GM19452 (cell line): ENCODE data around the gene KRT74.

Experiments
- ATAC-seq: cut with Tn5 transposase; IDR thresholded peaks from one replicate; pipeline ENCODE4 v1.9.1; 2021; ENCODE audit not compliant: unreplicated experiment

KRT74 gene

GRCh38 chr12:52573743-52574142, at the start of gene KRT74:
KRT74 (minus strand) TSS chr12:52573843; CDS start chr12:52573777, 66 bp downstream.
- no peak for ATAC-seq

DNA sequence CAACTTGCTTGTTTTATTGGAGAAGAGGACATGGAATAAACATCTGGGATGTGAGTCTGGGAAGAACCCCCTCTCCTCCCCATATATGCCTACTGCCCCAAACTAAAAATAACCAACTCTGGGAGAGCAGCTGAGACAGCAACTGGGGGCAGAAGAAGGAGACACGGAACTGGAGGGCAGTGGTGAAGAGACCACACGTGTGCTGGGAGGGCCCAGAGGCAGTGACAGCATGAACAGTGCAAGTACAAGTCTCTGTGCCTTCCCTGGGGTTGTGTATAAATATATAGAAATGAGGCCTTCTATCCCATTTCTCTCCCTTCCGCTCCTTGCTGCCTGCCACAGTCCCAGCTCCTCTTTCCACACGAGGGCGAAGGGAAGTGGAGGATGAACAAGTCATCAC, 48.7 kb upstream of the KRT74 start:
- no peak for ATAC-seq

DNA sequence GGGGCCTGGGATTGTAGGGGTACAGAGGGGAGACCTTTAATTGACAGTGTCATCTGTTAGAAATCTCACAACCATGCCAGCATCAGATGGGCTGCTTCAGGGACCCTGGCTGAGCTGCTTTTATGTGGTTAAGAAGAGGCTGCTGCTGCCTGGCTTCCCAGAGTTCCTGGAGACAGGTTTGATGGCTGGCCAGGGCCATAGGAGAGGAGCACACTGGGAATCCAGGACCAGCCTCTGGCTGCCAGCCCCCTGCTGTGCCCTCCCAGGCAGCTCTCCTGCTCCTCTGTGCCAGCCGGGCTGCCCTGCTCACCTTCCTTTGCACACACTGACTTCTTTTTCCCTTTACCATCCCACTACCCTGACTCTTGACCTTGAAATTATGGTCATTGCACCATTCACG, 45.2 kb upstream of the KRT74 start:
- ATAC-seq = no peak

- no peak for ATAC-seq
Observed at GRCh38 chr12:52618216-52618615, 44.6 kb upstream of the KRT74 start, which contains the start of gene KRT73. KRT73 (minus strand) TSS chr12:52618559; CDS start chr12:52618524, 35 bp downstream.

DNA sequence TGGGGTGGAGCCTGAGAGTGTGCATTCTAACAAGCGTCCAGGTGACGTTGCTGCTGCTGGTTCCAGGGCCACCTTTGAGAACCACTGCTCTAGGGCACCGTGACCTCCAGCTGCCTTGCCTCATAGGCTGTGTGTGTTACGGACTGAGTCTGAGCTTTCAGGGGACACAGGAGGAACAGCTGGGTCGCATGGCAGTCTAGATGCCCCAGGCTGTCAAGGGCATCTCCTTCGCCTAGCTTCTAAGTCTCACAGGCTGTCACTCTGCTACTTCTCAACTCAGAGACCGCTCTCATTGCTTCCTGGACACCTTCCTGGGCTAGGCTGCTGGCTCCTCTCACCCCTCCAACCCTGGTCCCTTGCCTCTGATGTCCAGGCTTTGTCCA, 43.8 kb upstream of the KRT74 start:
- no peak for ATAC-seq

DNA sequence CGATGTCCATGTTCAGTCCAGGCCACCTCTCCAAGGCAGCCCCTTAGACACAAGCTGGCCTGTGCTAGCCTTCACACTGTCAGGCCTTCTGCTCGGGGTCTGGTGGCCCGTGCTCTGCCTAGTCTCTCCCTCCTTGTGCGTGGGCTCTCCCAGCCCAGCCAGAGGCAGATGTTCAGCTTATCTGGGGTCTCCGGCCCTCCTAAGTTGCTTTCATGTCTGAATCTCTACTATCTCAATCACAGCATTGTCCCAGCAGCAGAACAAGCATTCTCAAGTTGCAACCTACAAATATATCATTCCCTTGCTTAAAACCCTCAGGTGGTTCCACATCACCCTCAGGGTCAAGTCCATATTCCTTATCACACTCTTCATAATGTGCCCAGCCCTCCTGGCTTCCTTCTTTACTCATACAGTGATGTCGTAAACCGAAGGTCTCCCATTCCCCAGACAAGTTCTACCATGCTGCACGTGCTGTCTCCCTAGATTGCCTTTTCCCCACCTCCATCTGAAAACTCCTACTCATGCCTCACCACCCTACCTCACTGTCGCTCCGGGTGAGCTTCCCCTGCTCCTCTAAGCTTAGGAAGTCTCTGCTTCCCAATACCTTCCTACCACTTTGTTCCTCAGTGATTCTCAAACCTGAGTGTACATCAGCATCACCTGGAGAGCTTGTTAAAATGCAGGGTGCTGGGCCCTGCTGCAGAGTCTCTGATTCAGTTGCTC, 43.2 kb upstream of the KRT74 start:
- no peak for ATAC-seq

DNA sequence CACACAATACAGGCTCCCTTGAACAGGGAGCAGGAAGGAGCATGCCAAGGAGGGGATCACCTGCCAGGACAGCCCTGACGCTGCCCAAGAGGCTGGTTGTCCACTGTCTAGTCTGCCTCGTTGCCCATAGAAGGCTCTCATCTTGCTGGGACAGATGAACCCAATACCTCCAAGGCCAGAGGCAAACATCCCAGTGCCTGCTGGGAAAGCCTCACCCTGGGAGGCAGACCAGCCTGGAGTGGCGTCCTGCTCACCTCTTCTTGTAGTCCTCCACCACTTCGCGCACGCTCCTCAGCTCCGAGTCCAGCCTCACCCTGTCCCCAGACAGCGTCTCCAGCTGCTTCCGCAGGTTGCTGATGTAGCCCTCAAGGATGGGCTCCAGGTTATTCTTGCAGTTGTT, 42.3 kb upstream of the KRT74 start:
- no peak for ATAC-seq

DNA sequence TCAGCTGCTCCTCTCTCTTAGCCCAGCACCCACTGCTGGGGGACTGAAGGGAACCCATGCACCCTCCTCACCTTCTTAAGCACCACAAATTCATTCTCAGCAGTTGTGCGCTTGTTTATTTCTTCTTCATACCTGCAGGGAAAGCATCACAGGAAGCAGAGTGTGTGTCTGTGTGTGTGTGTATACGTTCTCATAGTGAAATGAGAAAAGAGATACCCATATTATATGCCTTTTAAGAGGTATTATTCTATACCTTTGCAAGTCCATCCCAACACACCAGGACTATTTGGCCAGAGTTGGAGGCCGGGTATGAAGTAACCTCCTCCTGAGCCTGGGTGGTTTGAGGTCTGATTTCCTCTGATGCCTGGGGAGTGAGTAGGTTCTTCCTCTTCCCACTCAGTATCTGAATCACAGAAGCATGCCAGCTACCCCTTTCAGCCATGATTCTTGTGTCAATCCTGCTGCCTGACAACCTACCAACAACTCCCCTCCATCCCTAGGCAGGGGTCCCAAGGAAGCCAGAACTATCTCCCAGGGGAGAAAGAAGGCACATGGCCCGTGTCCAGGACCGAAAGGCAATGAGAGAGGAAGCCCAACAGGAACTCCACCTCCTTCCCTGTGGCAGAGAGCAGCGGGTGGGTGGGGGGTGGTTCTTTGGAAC, 41.7 kb upstream of the KRT74 start:
- no peak for ATAC-seq

- no peak for ATAC-seq
Observed at GRCh38 chr12:52614381-52615207, 41.0 kb upstream of the KRT74 start.

DNA sequence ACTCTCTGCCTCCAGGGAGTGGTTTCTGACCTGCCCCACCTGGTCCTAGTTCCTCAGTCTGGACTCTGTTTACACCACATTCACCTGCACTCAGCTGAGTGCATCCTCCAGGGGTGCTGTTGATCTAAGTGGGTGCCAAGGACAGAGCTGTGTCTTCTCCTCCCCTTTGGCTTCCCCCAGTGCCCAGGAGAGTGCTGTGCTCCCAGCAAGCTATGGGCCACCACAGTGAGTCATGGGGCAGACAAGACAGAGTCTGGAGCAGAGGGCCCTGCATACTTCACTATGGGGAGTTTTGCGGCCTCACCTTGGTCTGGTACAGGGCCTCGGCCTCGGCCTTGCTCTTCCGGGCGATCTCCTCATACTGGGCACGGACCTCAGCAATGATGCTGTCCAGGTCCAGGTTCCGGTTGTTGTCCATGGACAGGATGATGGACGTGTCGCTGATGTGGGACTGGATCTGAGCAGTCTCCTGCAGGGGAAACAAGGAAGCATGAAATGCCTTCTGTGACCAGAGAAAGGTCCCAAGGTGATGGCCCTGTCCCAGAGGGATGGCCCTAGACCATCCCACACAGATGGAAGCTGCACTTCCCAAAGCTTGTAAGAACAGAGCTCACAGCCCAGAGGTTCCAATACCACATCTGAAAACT, 39.9 kb upstream of the KRT74 start:
- no peak for ATAC-seq

DNA sequence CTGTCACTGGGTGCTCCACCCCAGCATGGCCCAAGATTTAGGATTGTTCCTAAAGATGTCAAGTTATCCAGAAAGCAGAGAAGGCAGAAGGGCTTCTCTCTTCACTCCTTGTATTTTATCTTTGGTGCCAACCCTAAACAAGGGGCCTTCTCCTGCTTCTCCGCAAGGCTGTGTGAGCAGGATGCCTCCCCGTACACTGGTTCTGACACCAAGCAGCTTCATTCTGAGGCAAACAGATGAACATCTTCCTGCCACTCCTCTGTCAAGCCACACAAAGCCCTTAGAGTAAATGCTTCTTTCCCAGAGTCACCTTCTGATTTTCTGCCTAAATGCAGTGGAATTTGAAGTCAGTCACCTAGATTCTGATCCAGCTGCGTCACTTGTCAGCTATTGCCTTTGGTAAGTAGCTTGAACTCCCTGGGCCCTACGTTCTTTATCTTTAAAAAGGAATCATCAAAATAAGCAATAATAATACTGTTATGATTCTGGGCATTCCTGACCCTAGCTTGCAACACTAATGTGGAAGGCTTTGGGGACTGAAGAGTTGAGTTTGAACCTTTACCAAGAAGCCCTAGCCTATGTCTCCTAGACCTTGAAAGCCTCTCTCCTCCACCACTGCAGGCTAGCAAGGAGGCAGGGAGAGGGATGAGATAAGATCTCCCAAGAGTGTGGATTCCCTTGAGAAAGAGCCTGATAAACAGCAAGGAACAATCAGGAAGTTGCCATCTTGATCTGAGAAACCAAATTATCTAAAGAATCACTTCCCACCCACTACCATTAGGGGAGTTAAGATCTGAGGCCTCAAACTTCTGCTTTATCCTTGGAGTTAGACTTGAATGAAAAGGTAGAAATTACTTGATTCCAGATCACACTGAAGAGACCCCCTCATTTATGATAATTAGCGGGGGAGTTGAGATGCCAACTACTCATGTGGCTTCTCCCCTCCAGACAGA, 39.1 kb upstream of the KRT74 start:
- no peak for ATAC-seq

GRCh38 chr12:52611080-52611468, 37.4 kb upstream of the KRT74 start:
- ATAC-seq = no peak

- no peak for ATAC-seq
Observed at GRCh38 chr12:52608826-52609630, 35.4 kb upstream of the KRT74 start.

GRCh38 chr12:52608161-52608560, 34.5 kb upstream of the KRT74 start:
- ATAC-seq = no peak

DNA sequence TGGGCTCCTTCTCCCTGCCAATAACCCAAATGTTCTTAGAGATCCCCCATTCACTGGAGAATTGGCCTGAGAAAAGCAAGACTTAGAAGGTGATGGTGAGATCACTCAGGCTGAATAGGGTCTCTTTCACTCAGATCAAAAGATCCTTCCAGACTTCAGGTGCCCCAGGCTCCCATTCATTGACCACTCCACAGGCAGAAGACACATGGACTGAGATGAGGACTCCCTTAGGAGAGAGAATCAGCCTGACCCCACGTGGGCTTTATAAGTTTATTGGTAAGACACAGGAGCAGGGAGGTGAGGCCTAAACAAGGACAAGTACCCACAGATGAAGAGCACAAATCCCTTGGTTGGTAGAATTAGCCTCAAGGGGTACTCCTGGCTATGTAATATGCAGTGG, 33.7 kb upstream of the KRT74 start:
- no peak for ATAC-seq

- ATAC-seq = no peak
Observed at GRCh38 chr12:52606581-52607218, 33.1 kb upstream of the KRT74 start.

DNA sequence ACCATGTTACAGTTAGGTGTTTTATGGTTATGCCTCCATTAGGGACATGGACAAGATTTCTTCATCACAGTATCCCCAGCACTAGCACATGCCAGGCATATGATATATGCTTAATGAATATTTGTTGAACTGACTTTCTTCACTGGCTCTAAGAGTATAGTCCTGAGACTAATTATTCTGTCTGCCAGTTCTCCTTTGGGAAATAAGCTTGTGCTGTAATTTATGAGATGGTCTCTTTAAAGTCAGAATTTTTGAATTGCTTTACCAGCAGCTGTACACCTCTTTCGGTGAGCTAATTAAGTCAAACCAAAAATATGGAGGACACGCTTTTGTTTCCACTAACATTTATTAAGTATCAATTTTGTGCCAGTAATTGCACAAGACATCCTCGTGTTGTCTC, 32.5 kb upstream of the KRT74 start:
- ATAC-seq = no peak

GRCh38 chr12:52605542-52605941, 31.9 kb upstream of the KRT74 start:
- no peak for ATAC-seq

- no peak for ATAC-seq
Observed at GRCh38 chr12:52604859-52605258, 31.2 kb upstream of the KRT74 start.
